CD4-positive, alpha-beta T cell (primary cell): ENCODE data around the gene GTF2E1. TPM values are rescaled to one million over a fixed set of nuclear protein-coding genes. Genes with fewer than 3 reads are reported as not detected.

Source experiments
- ATAC-seq: fragments of 200-7000 bp; cut with Tn5 transposase; one replicate; pipeline ENCODE4 v1.10.0; 2022; ENCODE audit warnings: mild to moderate bottlenecking; ENCODE audit not compliant: poor library complexity
- CTCF ChIA-PET: fragments of 350-600 bp; sonication (Branson Sonifier 250); formaldehyde crosslinking; loops from one replicate; lab custom pipeline; 2021; ENCODE audit warnings: antibody characterized with exemption, inconsistent platforms; lab: Charles Lee
- POLR2A ChIA-PET: fragments of 350-600 bp; sonication (Branson Sonifier 250); formaldehyde crosslinking; loops from one replicate; lab custom pipeline; 2021; ENCODE audit warnings: antibody characterized with exemption, inconsistent platforms; lab: Charles Lee
- DNase-seq, 14 experiments: peaks; one replicate each; pipeline ENCODE4 v3.0.0-alpha.2; 2013 to 2020; ENCODE audit warnings: mixed read lengths in 2 of 14
- H3K27ac ChIP-seq, 2 donors: one replicate each; pipeline versions ENCODE4 v1.5.1 to v1.7.0; 2013; ENCODE audit warnings: low read length in 2 of 2, low read depth in 1 of 2, mild to moderate bottlenecking in 1 of 2
- H3K27me3 ChIP-seq, 2 experiments: 1 replicate in 1 of 2; 2 replicates in 1 of 2; pipeline versions ENCODE4 v1.6.1 to v1.7.0; 2013; ENCODE audit warnings: low read length in 2 of 2, control low read depth in 1 of 2, mild to moderate bottlenecking in 1 of 2, moderate library complexity in 1 of 2; ENCODE audit not compliant: insufficient read depth in 2 of 2, control insufficient read depth in 1 of 2
- H3K36me3 ChIP-seq: one replicate; pipeline ENCODE4 v1.6.1; 2013; ENCODE audit warnings: low read length, control low read depth; ENCODE audit not compliant: insufficient read depth
- H3K4me1 ChIP-seq: one replicate; pipeline ENCODE4 v1.6.1; 2013; ENCODE audit warnings: low read length, control low read depth; ENCODE audit not compliant: insufficient read depth
- H3K4me3 ChIP-seq: one replicate; pipeline ENCODE4 v1.5.1; 2013; ENCODE audit warnings: mild to moderate bottlenecking, low read length, moderate library complexity
- H3K9me3 ChIP-seq, 2 experiments: 1 replicate in 1 of 2; 2 replicates in 1 of 2; pipeline versions ENCODE4 v1.6.1 to v1.7.0; 2013; ENCODE audit warnings: low read length in 2 of 2, mild to moderate bottlenecking in 2 of 2, control low read depth in 1 of 2, moderate library complexity in 1 of 2; ENCODE audit not compliant: control insufficient read depth in 1 of 2, insufficient read depth in 1 of 2
- H3K27ac Mint-ChIP-seq: one replicate; pipeline ENCODE4 v1.8.0; 2020; ENCODE audit warnings: mixed read lengths
- H3K27me3 Mint-ChIP-seq: one replicate; pipeline ENCODE4 v1.8.0; 2021; ENCODE audit warnings: mixed read lengths
- H3K36me3 Mint-ChIP-seq: one replicate; pipeline ENCODE4 v1.8.0; 2021; ENCODE audit warnings: low read depth, mixed read lengths
- H3K4me1 Mint-ChIP-seq: one replicate; pipeline ENCODE4 v1.8.0; 2021; ENCODE audit warnings: low read depth, mixed read lengths
- H3K4me3 Mint-ChIP-seq: one replicate; pipeline ENCODE4 v1.8.0; 2020; ENCODE audit warnings: mild to moderate bottlenecking, mixed read lengths
- H3K9me3 Mint-ChIP-seq: one replicate; pipeline ENCODE4 v1.8.0; 2020; ENCODE audit warnings: mixed read lengths
- intact Hi-C, 2 experiments: fragments of 100-400 bp; cut with DNase I in 1 of 2; cut with micrococcal nuclease in 1 of 2; formaldehyde crosslinking; loops; one replicate each; pipeline versions ENCODE4 v1.15.1 to v1.9.0; 2023 to 2025; cut with DNase I, micrococcal nuclease
- total RNA-seq, 174 experiments: library from RNA in 2 of 174; stranded (reverse) in 2 of 174; gene quantifications; one replicate each; pipeline ENCODE4 v1.2.3 and lab custom pipeline; 2021 to 2026
- TF ChIP-seq, protein P1 (sequence below): fragments of 200-600 bp; IDR thresholded peaks from one replicate; pipeline ENCODE4 v1.8.0; 2022; ENCODE audit warnings: antibody characterized with exemption, mild to moderate bottlenecking

GTF2E1 gene
- total RNA-seq, 2 experiments from 2014 or later: 6.3 to 7.5 TPM

DNA sequence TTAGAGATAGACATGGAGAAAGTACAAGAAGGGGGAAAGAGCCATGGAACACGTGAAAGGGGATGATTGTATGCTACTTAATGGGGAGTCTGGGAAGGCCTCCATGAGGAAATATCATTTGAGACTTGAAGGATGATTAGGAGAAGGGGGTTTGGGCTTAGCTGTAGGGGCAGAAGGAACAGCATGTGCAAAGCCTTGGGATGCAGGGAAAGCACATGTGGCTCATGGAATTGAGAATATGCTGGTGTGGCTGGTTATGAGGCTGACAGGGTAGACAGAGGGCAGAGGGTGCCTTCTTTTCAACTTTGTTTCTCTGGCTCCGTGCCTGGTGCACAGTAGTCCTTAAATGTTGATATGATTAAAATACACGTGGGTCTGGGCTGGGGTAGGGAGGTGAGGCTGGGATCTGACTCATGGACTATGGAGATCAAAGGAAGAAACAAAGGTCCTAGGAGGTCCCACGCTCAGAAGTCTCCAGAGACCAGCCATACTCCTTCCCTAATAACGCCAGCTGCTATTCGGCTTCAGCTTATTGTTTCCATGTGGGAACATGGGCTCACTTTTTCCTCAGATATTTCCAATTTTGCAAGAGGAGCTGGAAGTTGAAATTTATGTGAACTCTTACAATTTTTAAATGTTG lies 1.1 kb downstream of the GTF2E1 start:
- TF ChIP-seq, protein P1, sequence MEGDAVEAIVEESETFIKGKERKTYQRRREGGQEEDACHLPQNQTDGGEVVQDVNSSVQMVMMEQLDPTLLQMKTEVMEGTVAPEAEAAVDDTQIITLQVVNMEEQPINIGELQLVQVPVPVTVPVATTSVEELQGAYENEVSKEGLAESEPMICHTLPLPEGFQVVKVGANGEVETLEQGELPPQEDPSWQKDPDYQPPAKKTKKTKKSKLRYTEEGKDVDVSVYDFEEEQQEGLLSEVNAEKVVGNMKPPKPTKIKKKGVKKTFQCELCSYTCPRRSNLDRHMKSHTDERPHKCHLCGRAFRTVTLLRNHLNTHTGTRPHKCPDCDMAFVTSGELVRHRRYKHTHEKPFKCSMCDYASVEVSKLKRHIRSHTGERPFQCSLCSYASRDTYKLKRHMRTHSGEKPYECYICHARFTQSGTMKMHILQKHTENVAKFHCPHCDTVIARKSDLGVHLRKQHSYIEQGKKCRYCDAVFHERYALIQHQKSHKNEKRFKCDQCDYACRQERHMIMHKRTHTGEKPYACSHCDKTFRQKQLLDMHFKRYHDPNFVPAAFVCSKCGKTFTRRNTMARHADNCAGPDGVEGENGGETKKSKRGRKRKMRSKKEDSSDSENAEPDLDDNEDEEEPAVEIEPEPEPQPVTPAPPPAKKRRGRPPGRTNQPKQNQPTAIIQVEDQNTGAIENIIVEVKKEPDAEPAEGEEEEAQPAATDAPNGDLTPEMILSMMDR: no peak
- Histone ChIP-seq H3K9me3 (no peaks in the 10 kb centered on the region), H3K4me3 (peak overlapping the region; percentile 61), H3K27me3 (no peaks in the 10 kb centered on the region), H3K36me3 (no peaks in the 10 kb centered on the region), H3K27ac (no peak overlapping the region), H3K4me1 (peaks cover 17% of the 10 kb centered on the region)
- ATAC-seq (no peak), DNase-seq (no peak)
- H3K27ac Mint-ChIP-seq: peak overlapping the region; percentile 96
- peaks cover 50% of the 10 kb centered on the region for H3K4me1 Mint-ChIP-seq
- intact Hi-C loops: loop anchor here (2.0 to 10.0 kb wide), 7 partner anchors 25 to 1279 kb away; partner anchors contain the start of genes POGLUT1 (in 2 of the 2), TMEM39A (in 2 of the 2), EAF2 (in 1 of the 2) and GSK3B (in 1 of the 2)
- ChIA-PET POLR2A (interaction anchor here (0.7 to 3.9 kb wide), 4 partner anchors 24 to 649 kb away, joined by 3 to 71 read pairs (median 18); partner anchors contain the start of gene NDUFB4), CTCF (interaction anchor here (0.6 to 1.7 kb wide), 4 partner anchors 9 to 1613 kb away, joined by 3 to 4 read pairs (median 4); no protein-coding TSS in a partner anchor)
- H3K36me3 Mint-ChIP-seq: peaks cover 25% of the 10 kb centered on the region
- H3K27me3 Mint-ChIP-seq: no peaks in the 10 kb centered on the region
- H3K9me3 Mint-ChIP-seq: no peaks in the 10 kb centered on the region
- H3K4me3 Mint-ChIP-seq: peak overlapping the region; percentile 95

DNA sequence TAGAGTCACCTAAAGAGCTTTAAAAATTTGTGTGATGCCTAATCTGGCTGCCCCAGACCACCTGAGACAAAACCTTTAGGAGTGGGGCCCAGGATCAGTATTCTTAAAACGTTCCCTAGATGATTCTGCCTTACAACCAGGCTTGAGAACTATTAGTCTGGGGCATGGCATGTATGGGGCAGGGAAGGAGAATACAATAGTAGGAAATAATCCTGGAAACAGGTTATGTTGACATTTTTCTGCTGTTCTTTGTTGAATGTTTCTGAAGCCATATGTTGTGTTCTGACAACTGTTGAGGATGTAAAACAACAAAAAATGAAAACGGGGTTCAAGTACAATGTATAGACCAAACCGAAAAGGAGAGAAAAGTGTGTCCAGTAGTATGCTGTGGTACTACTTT lies 2.9 kb downstream of the GTF2E1 start:
- Histone ChIP-seq H3K27ac (no peak overlapping the region), H3K9me3 (no peaks in the 10 kb centered on the region), H3K4me3 (no peak overlapping the region), H3K36me3 (peaks cover 2% of the 10 kb centered on the region), H3K4me1 (peaks cover 17% of the 10 kb centered on the region), H3K27me3 (no peaks in the 10 kb centered on the region)
- ATAC-seq: no peak
- H3K27me3 Mint-ChIP-seq: no peaks in the 10 kb centered on the region
- H3K27ac Mint-ChIP-seq: peak overlapping the region; percentile 96
- intact Hi-C loops: loop anchor here (10.0 kb wide), 3 partner anchors 651 to 1281 kb away; partner anchors contain the start of genes POGLUT1 (in 2 of the 2), TMEM39A (in 2 of the 2), EAF2 (in 1 of the 2) and GSK3B (in 1 of the 2)
- CTCF ChIA-PET: no interaction called here
- H3K9me3 Mint-ChIP-seq: no peaks in the 10 kb centered on the region
- no peak for DNase-seq
- POLR2A ChIA-PET: no interaction called here
- H3K4me3 Mint-ChIP-seq: peak overlapping the region; percentile 51
- H3K36me3 Mint-ChIP-seq: peaks cover 30% of the 10 kb centered on the region
- TF ChIP-seq, protein P1: no peak
- peaks cover 52% of the 10 kb centered on the region for H3K4me1 Mint-ChIP-seq

DNA sequence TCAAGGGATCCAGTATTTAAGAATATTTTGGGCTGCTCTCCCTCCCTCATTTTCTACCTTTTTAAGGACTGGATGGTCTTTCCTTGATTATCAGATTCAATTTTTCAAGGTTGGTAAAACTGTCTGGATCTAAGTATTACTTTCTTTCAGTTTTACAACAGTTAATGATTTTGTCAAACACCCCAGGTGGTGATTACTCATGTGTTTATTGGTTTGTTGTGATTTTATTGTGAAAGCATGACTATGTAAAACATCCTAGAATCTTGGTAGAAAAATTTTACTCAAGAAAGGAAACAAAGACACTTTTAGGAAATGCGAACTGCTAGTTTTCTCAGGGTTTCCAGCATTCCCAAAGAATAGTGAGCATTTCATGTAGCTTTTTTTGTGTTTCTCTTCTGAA lies 7.3 kb downstream of the GTF2E1 start:
- no peak overlapping the region for H3K4me3 Mint-ChIP-seq
- Histone ChIP-seq H3K9me3 (no peaks in the 10 kb centered on the region), H3K4me3 (no peak overlapping the region), H3K27me3 (no peaks in the 10 kb centered on the region), H3K27ac (no peak overlapping the region), H3K36me3 (peaks cover 22% of the 10 kb centered on the region), H3K4me1 (no peaks in the 10 kb centered on the region)
- H3K27ac Mint-ChIP-seq: no peak overlapping the region
- no peak for DNase-seq
- H3K27me3 Mint-ChIP-seq: no peaks in the 10 kb centered on the region
- ChIA-PET POLR2A (no interaction called here), CTCF (no interaction called here)
- H3K36me3 Mint-ChIP-seq: peaks cover 53% of the 10 kb centered on the region
- peaks cover 39% of the 10 kb centered on the region for H3K4me1 Mint-ChIP-seq
- TF ChIP-seq, protein P1: no peak
- no peaks in the 10 kb centered on the region for H3K9me3 Mint-ChIP-seq
- ATAC-seq: no peak
- intact Hi-C loops: loop anchor here (10.0 kb wide), 3 partner anchors 655 to 1285 kb away; partner anchors contain the start of genes POGLUT1 (in 2 of the 2), TMEM39A (in 2 of the 2), EAF2 (in 1 of the 2) and GSK3B (in 1 of the 2)
